ENCODE data around the gene KCNJ10.

Gene KCNJ10

DNA sequence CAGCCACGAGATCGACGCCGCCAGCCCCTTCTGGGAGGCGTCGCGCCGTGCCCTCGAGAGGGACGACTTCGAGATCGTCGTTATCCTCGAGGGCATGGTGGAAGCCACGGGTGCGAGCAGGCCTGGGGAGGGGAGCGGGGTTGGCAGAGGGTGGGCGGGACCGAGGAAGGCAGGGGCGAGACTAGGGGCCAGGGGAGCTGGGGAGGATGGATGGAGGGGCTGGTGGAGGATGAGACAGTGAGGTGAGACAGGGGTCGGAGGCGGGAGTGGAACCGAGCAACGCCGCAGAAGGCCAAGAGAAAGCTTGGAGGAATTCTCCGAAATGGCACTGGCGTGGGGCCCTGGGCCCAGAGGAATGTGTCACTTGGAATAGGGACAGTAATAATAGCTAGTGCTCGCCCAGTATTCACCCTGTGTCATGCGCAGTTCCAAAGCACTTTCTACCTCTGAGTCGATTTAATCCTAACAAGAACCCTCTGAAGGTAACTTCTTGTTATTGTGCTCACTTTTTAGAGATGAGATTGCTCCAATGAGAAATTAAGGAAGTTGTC lies 14.9 kb upstream of the KCNJ10 start:
- no peak for DNase-seq (ENCODE audit: low read depth, low spot score)

DNA sequence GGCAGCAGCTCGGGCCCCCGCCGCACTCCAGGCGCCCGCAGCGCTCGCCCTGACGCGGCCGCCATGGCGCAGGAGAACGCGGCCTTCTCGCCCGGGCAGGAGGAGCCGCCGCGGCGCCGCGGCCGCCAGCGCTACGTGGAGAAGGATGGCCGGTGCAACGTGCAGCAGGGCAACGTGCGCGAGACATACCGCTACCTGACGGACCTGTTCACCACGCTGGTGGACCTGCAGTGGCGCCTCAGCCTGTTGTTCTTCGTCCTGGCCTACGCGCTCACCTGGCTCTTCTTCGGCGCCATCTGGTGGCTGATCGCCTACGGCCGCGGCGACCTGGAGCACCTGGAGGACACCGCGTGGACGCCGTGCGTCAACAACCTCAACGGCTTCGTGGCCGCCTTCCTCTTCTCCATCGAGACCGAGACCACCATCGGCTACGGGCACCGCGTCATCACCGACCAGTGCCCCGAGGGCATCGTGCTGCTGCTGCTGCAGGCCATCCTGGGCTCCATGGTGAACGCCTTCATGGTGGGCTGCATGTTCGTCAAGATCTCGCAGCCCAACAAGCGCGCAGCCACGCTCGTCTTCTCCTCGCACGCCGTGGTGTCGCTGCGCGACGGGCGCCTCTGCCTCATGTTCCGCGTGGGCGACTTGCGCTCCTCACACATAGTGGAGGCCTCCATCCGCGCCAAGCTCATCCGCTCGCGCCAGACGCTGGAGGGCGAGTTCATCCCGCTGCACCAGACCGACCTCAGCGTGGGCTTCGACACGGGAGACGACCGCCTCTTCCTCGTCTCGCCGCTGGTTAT lies 14.2 kb upstream of the KCNJ10 start:
- DNase-seq (ENCODE audit: low read depth, low spot score) = peak; percentile 79

DNA sequence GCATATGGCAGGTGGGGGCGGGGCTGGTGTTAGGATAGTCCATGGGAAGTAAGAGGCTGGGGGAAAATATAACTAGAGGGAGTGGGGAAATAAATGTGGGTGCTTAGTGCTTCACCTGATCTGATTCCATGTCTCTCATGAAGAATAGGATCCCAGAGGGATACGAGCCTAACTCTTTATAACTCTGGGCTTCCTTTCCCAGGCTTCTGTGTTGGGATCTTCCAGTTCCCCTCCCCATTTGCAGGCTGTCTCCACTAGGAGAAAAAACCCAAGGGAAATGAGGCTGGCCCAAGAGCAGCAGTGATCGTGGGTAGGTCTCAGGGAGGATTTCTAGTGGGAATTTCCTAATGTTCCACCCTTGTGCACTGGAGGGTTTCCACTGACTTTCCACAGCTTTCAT lies 13.0 kb upstream of the KCNJ10 start:
- no peak for DNase-seq (ENCODE audit: low read depth, low spot score)

- no peak for DNase-seq (ENCODE audit: low read depth, low spot score)
These were observed 12.5 kb upstream of the KCNJ10 start for GRCh38 chr1:160082487-160082886.

DNA sequence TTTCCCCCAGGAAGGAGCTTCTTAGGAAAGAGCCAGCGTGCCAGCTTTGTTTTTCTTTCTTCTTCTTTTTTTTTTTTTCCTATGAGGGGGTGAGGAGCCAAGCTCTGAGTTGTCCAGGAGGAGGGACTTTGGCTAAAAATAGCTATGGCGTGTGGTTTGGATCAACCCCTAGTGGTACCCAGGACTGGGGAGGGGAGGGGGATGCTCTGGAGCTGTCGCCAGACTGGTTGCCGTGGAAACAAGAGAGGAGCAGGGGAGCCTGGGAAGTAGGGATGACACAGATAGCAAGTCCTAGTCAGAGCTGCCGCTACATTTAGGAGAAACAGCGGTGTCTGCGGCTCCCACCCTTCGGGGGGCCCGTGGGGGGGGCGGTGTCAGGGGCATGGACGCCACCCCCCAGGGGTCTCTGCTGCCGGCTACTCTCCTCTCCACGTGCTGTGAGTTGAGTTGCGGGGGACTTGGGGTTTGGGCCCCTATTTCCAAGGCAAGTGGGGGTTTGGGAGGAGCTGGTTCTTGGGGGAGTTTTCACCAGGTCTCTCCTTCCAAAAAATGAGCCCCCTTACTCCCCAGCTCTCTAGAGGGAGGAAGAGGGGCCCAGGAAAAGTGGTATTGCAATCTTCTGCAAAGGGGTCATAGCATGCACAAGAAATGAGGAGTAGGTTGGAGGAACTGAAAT lies 11.4 kb upstream of the KCNJ10 start, which contains the start of gene KCNJ9:
TSS of gene KCNJ9 (plus strand) at position 278 of the 676 bp plus-strand sequence. CDS start 2,493 bp downstream, outside the sequence.
- no peak for DNase-seq (ENCODE audit: low read depth, low spot score)

- no peak for DNase-seq (ENCODE audit: low read depth, low spot score)
These were observed 10.6 kb upstream of the KCNJ10 start for GRCh38 chr1:160080381-160081100.

GRCh38 chr1:160079448-160079847 lies 9.5 kb upstream of the KCNJ10 start:
- no peak for DNase-seq (ENCODE audit: low read depth, low spot score)

DNA sequence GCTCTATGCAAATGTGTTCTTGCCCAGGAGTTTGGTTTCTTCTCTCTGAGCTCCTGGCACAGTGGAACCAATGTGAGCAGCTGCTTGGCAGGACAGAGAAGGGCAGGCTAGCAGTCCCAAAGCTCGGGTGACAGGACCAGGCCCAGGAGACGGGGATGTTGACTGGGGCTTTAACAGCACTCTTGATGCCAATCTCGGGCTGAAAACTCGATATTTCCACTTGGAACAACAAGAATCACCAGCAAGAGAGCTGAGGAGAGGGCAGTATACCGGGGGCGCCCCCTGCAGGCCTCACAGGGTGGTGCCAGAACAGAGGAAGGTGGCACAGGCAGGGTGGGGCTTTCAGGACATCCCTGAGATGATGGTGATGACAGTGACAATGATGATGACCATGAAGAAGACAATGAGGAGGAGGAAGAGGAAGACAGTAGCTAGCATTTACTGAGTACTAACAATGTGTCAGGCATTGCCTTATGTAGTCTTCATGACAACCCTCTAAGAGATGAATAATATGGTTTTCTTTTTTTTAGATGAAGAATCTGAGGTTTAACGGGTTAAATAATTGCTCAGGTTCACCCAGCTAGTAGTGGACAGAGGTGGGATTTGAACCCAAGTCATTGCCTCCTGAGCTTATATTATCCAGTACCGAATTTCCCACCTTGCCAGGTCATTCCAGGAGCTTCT lies 8.7 kb upstream of the KCNJ10 start:
- DNase-seq (ENCODE audit: low read depth, low spot score) = no peak

- no peak for DNase-seq (ENCODE audit: low read depth, low spot score)
These were observed 7.5 kb upstream of the KCNJ10 start for GRCh38 chr1:160077486-160077885.

GRCh38 chr1:160076295-160076694 lies 6.3 kb upstream of the KCNJ10 start:
- no peak for DNase-seq (ENCODE audit: low read depth, low spot score)

GRCh38 chr1:160075836-160076235 lies 5.9 kb upstream of the KCNJ10 start:
- no peak for DNase-seq (ENCODE audit: low read depth, low spot score)

DNA sequence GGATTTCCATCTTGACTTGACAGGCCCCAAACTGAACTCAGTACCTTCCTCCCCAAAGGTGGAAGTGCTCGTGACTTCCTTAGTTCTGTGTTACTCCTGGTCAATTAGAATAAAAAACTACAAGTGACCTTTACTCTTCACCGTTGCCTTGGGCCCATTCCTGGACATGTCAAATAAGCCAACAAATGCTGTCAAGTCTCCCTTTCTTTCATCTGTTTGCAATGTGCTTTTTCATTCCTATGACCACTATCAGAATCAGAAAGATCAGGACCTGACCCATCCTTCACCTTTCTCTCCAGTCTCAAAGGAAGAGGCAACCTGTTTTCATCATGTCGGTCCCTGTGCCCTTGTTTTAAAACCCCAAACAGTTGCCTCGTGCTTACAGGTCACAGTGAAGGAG lies 4.9 kb upstream of the KCNJ10 start:
- DNase-seq (ENCODE audit: low read depth, low spot score) = no peak

- DNase-seq (ENCODE audit: low read depth, low spot score) = no peak
These were observed 1.3 kb upstream of the KCNJ10 start for GRCh38 chr1:160071289-160071688.

DNA sequence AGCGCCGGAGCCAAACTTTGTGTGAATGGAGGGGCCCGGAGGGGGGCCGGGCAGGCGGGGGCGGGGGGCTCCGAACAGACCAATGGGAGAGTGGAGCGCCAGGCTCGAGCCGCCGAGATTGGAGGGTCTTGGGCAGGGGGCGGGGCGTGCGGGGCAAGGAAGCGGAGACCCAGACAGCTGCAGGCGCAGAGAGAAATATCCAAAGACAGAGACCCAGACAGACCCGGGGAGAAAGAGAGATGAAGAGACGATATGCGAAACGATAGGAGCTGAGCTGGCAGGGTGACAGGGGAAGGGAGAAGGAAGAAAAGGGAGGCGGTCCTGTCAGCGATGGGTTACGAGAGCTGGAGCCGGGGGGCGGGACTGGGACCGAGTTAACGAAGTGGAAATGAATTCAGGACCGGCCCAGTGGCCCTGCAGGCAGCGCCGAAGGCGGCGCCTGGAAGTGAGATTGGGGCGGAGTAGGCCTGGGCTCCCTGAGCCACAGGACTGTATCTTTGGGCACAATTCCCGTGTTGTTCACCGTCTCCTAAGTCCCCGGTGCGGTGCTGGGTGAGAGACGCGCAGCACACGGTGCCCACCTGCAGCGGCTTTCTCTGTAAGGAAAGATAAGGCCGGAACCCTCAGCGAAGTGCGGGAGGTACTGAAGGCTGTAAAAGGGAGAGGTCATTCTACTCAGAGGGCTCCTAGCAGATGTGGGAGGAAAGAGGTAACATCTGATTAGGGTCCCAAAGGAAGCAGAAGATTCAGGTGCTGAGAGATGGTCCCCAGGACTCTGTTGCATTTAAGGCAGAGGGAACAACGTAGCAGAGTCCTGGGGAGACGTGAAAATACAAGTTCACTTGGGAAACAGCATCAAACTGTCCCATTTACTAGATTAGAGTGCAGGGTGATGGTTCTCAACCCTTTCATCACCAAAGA lies 543 bp upstream of the KCNJ10 start:
- peak; percentile 40 for DNase-seq (ENCODE audit: low read depth, low spot score)

- DNase-seq (ENCODE audit: low read depth, low spot score) = no peak
These were observed 1.7 kb downstream of the KCNJ10 start for GRCh38 chr1:160068225-160068624.

GRCh38 chr1:160066829-160067745 lies 2.9 kb downstream of the KCNJ10 start:
- DNase-seq (ENCODE audit: low read depth, low spot score) = peak; percentile 33

DNA sequence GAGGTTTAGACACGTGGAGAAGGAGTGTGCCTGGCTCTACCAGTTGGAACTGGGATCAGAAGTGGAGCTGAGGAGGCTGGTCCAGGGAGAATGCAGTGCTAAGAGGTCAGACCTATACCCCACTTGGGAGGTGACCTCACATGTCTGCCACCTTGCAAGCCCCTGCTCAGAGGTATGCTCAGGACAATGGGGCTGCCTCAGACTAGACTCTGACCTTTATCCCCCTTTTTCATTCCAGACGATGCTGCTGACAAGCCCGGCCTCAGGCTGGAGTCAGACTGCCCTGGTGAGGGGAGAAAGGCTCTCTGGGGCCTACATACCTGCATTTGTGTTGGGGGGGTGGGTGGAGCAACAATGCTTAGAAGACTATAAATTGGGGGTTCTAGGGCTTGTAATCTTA lies 5.2 kb downstream of the KCNJ10 start:
- DNase-seq (ENCODE audit: low read depth, low spot score) = no peak

DNA sequence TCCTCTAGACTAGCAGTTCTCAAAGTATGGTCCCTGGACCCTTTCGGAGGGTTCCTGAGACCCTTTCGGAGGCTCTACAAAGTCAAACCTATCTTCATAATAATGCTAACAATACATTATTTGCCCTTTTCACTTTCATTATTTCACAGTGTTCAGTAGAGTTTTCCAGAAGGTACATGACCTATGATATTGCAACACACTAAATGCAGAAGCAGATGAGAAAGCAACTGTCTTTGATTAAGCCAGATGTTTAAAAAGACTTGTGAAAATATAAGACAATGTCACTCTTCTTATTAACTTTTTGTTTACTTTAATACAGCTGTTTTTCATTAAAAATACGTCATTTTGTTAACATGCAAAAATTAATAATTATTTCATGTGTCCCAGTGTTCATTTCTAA lies 5.8 kb downstream of the KCNJ10 start:
- DNase-seq (ENCODE audit: low read depth, low spot score) = no peak

GRCh38 chr1:160063176-160063575 lies 6.8 kb downstream of the KCNJ10 start:
- no peak for DNase-seq (ENCODE audit: low read depth, low spot score)

DNA sequence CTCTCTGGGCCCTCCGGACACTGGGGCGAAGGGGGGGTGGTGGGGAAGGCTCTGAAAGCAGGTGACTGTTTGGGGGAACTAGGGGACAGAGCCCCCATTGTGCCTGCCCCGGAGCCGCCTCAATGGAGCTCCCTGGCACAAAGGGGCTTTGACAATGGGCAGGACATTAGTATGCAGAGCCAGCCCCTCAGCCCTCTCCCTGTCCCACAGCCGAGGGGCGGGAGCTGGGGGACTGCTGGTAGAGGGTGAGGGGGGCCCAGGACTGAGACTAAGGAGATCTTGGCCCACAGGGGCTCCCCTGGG lies 7.8 kb downstream of the KCNJ10 start:
- no peak for DNase-seq (ENCODE audit: low read depth, low spot score)
